Neural cell (in vitro differentiated cells): ENCODE results near the gene ZBED2. TPM values are rescaled to one million over a fixed set of nuclear protein-coding genes. Genes with fewer than 3 reads are reported as not detected.

Experiments
- H2AFZ ChIP-seq: fragments of 200-600, 300-800 bp; sonication (generic), shearing (Covaris generic); 2 replicates; pipeline ENCODE4 v1.6.0; 2014; ENCODE audit warnings: low read depth, mild to moderate bottlenecking, antibody characterized with exemption, low read length, moderate library complexity
- H3F3A ChIP-seq: fragments of 200-600 bp; shearing (Covaris generic); 2 replicates; pipeline ENCODE4 v1.6.1; 2016; ENCODE audit warnings: mild to moderate bottlenecking, moderate library complexity, mixed read lengths, antibody characterized with exemption, low read length; ENCODE audit not compliant: insufficient read depth, poor library complexity, severe bottlenecking
- H3K27ac ChIP-seq: fragments of 200-600, 300-800 bp; sonication (generic), shearing (Covaris generic); 2 replicates; pipeline ENCODE4 v1.5.1; 2014; ENCODE audit warnings: mild to moderate bottlenecking, low read length, moderate library complexity
- H3K27me3 ChIP-seq: fragments of 300-800, 200-600 bp; sonication (generic), shearing (Covaris generic); 2 replicates; pipeline ENCODE4 v1.6.0; 2014; ENCODE audit warnings: mild to moderate bottlenecking, low read depth, low read length, moderate library complexity; ENCODE audit not compliant: insufficient read depth
- H3K36me3 ChIP-seq: fragments of 300-800, 200-600 bp; sonication (generic), shearing (Covaris generic); 2 replicates; pipeline ENCODE4 v1.5.1; 2014; ENCODE audit warnings: mild to moderate bottlenecking, antibody characterized with exemption, low read length, moderate library complexity; ENCODE audit not compliant: insufficient read depth
- H3K4me2 ChIP-seq: fragments of 300-800, 200-600 bp; sonication (generic), shearing (Covaris generic); 2 replicates; pipeline ENCODE4 v1.6.0; 2014; ENCODE audit warnings: mild to moderate bottlenecking, low read length
- H3K4me3 ChIP-seq: fragments of 300-800, 200-600 bp; sonication (generic), shearing (Covaris generic); 2 replicates; pipeline ENCODE4 v1.5.1; 2014; ENCODE audit warnings: mild to moderate bottlenecking, low read length, moderate library complexity
- H3K79me2 ChIP-seq: fragments of 200-600 bp; shearing (Covaris generic); replicated peaks from 2 replicates; pipeline ENCODE4 v1.6.0; 2014; ENCODE audit warnings: mild to moderate bottlenecking, low read length, moderate library complexity; ENCODE audit not compliant: insufficient read depth
- H3K9ac ChIP-seq: fragments of 300-800, 200-600 bp; sonication (generic), shearing (Covaris generic); 2 replicates; pipeline ENCODE4 v1.6.1; 2016; ENCODE audit warnings: mild to moderate bottlenecking, low read length, mixed read lengths
- H3K9me2 ChIP-seq: fragments of 200-600 bp; shearing (Covaris generic); 2 replicates; pipeline ENCODE4 v1.6.1; 2016; ENCODE audit warnings: mild to moderate bottlenecking, low read length, mixed read lengths; ENCODE audit not compliant: insufficient read depth
- H3K9me3 ChIP-seq: fragments of 200-600, 300-800 bp; sonication (generic), shearing (Covaris generic); 2 replicates; pipeline ENCODE4 v1.6.1; 2016; ENCODE audit warnings: mild to moderate bottlenecking, mixed run types, low read length, moderate library complexity, mixed read lengths
- H4K20me1 ChIP-seq: fragments of 200-600 bp; shearing (Covaris generic); 2 replicates; pipeline ENCODE4 v1.6.1; 2016; ENCODE audit warnings: mild to moderate bottlenecking, mixed run types; ENCODE audit not compliant: insufficient read depth
- CTCF ChIP-seq: fragments of 450-650 bp; IDR thresholded peaks from 2 replicates; pipeline ENCODE4 v1.5.1; 2014; ENCODE audit warnings: antibody characterized with exemption, mild to moderate bottlenecking, moderate library complexity; ENCODE audit not compliant: poor library complexity, severe bottlenecking
- EP300 ChIP-seq: fragments of 450-650 bp; conservative IDR thresholded peaks from 2 replicates; pipeline ENCODE4 v1.6.1; 2014; ENCODE audit warnings: antibody characterized with exemption, mild to moderate bottlenecking, moderate library complexity; ENCODE audit not compliant: poor library complexity, severe bottlenecking
- EZH2 ChIP-seq: fragments of 200-600, 300-800 bp; shearing (Covaris generic), sonication (generic); IDR thresholded peaks from 2 replicates; pipeline ENCODE4 v1.6.1; 2014; ENCODE audit warnings: antibody characterized with exemption, low read length, borderline replicate concordance, mild to moderate bottlenecking; ENCODE audit not compliant: insufficient read depth, poor library complexity, severe bottlenecking
- MXI1 ChIP-seq: fragments of 450-650 bp; conservative IDR thresholded peaks from 2 replicates; pipeline ENCODE4 v1.6.1; 2014; ENCODE audit warnings: antibody characterized with exemption, mild to moderate bottlenecking; ENCODE audit not compliant: poor library complexity, severe bottlenecking
- POLR2AphosphoS5 ChIP-seq: IDR thresholded peaks from 2 replicates; pipeline ENCODE4 v1.6.1; 2012
- RAD21 ChIP-seq: fragments of 450-650 bp; conservative IDR thresholded peaks from 2 replicates; pipeline ENCODE4 v1.6.1; 2014; ENCODE audit warnings: antibody characterized with exemption, mild to moderate bottlenecking, moderate library complexity
- REST ChIP-seq: IDR thresholded peaks from 2 replicates; pipeline ENCODE4 v1.6.1; 2012; ENCODE audit warnings: borderline replicate concordance
- SMC3 ChIP-seq: fragments of 450-650 bp; conservative IDR thresholded peaks from 2 replicates; pipeline ENCODE4 v1.6.1; 2014; ENCODE audit warnings: antibody characterized with exemption, mild to moderate bottlenecking, moderate library complexity; ENCODE audit not compliant: poor library complexity
- TAF1 ChIP-seq: IDR thresholded peaks from 2 replicates; pipeline ENCODE4 v1.6.1; 2012; ENCODE audit warnings: low read depth
- polyA plus RNA-seq: library from polyadenylated mRNA; depleted of rRNA; stranded (reverse); fragments of >200 nt; gene quantifications from 2 replicates; pipeline ENCODE4 v1.2.3, GENCODE V29; 2014

The ZBED2 gene
- polyA plus RNA-seq, 1 donor from 2014 or later: not detected

- no peaks in the 10 kb centered on the region for H3K9me3 ChIP-seq
- H3K4me2 ChIP-seq: no peak overlapping the region
- no peaks in the 10 kb centered on the region for H3F3A ChIP-seq
- H4K20me1 ChIP-seq: no peaks in the 10 kb centered on the region
- H3K9me2 ChIP-seq: no peaks in the 10 kb centered on the region
- no peak overlapping the region for H2AFZ ChIP-seq
- H3K36me3 ChIP-seq: no peaks in the 10 kb centered on the region
- H3K27me3 ChIP-seq: no peaks in the 10 kb centered on the region
- TF ChIP-seq SMC3 (no peak), TAF1 (no peak), REST (no peak), MXI1 (no peak), POLR2AphosphoS5 (no peak), EP300 (no peak), EZH2 (no peak), CTCF (no peak), RAD21 (no peak)
- H3K9ac ChIP-seq: no peak overlapping the region
- no peak overlapping the region for H3K27ac ChIP-seq
- no peaks in the 10 kb centered on the region for H3K79me2 ChIP-seq
- H3K4me3 ChIP-seq: no peak overlapping the region
Observed at GRCh38 chr3:111619833-111620232, 24.7 kb upstream of the ZBED2 start.

GRCh38 chr3:111618945-111619344, 23.8 kb upstream of the ZBED2 start:
- no peaks in the 10 kb centered on the region for H3K79me2 ChIP-seq
- H3F3A ChIP-seq: no peaks in the 10 kb centered on the region
- H3K4me2 ChIP-seq: no peak overlapping the region
- no peaks in the 10 kb centered on the region for H3K9me2 ChIP-seq
- no peak overlapping the region for H3K27ac ChIP-seq
- no peak for TF ChIP-seq POLR2AphosphoS5
- H3K9me3 ChIP-seq: no peaks in the 10 kb centered on the region
- H3K9ac ChIP-seq: no peak overlapping the region
- H2AFZ ChIP-seq: no peak overlapping the region
- no peaks in the 10 kb centered on the region for H4K20me1 ChIP-seq
- H3K4me3 ChIP-seq: no peak overlapping the region
- H3K27me3 ChIP-seq: no peaks in the 10 kb centered on the region
- no peaks in the 10 kb centered on the region for H3K36me3 ChIP-seq
